H9 (cell line): Measurements from ENCODE around the gene NTMT1. TPM values are rescaled to one million over a fixed set of nuclear protein-coding genes. Genes with fewer than 3 reads are reported as not detected.

ENCODE experiments used
- DNase-seq: peaks from one replicate; pipeline ENCODE4 v3.0.0-alpha.2; 2017
- H2AFZ ChIP-seq: one replicate; pipeline ENCODE4 v1.6.1; 2013; ENCODE audit warnings: mild to moderate bottlenecking, low read length, control low read depth, moderate library complexity
- H2AK5ac ChIP-seq: 2 replicates; pipeline ENCODE4 v1.6.1; 2013; ENCODE audit warnings: low read length, control low read depth, mixed read lengths; ENCODE audit not compliant: insufficient read length
- H2BK120ac ChIP-seq: one replicate; pipeline ENCODE4 v1.6.1; 2013; ENCODE audit warnings: low read depth, mild to moderate bottlenecking, low read length, control low read depth, inconsistent platforms; ENCODE audit not compliant: poor library complexity, severe bottlenecking
- H2BK12ac ChIP-seq: 2 replicates; pipeline ENCODE4 v1.6.1; 2013; ENCODE audit warnings: low read length, control low read depth, mixed read lengths, low read depth; ENCODE audit not compliant: insufficient read length
- H2BK15ac ChIP-seq: 2 replicates; pipeline ENCODE4 v1.6.1; 2013; ENCODE audit warnings: low read depth, low read length, control low read depth
- H2BK20ac ChIP-seq: one replicate; pipeline ENCODE4 v1.6.1; 2013; ENCODE audit warnings: low read depth, mild to moderate bottlenecking, low read length, control low read depth, inconsistent platforms; ENCODE audit not compliant: poor library complexity, severe bottlenecking
- H2BK5ac ChIP-seq: 2 replicates; pipeline ENCODE4 v1.6.1; 2013; ENCODE audit warnings: low read length, control low read depth, mixed read lengths; ENCODE audit not compliant: insufficient read length
- H3K14ac ChIP-seq: 2 replicates; pipeline ENCODE4 v1.6.1; 2013; ENCODE audit warnings: low read length, control low read depth; ENCODE audit not compliant: insufficient read depth
- H3K18ac ChIP-seq: 2 replicates; pipeline ENCODE4 v1.6.1; 2013; ENCODE audit warnings: low read depth, mild to moderate bottlenecking, mixed read lengths, low read length, control low read depth; ENCODE audit not compliant: insufficient read length
- H3K23ac ChIP-seq: 2 replicates; pipeline ENCODE4 v1.6.1; 2013; ENCODE audit warnings: low read length, control low read depth, mixed read lengths, low read depth; ENCODE audit not compliant: insufficient read length
- H3K23me2 ChIP-seq: 2 replicates; pipeline ENCODE4 v1.6.1; 2013; ENCODE audit warnings: low read depth, mild to moderate bottlenecking, mixed read lengths, low read length, control low read depth; ENCODE audit not compliant: insufficient read length, poor library complexity, severe bottlenecking
- H3K27ac ChIP-seq: 2 replicates; pipeline ENCODE4 v1.5.1; 2013; ENCODE audit warnings: low read length, control low read depth, mixed read lengths, low read depth; ENCODE audit not compliant: insufficient read length
- H3K27me3 ChIP-seq: 2 replicates; pipeline ENCODE4 v1.6.1; 2013; ENCODE audit warnings: low read length, control low read depth, inconsistent platforms; ENCODE audit not compliant: insufficient read depth
- H3K4ac ChIP-seq: 2 replicates; pipeline ENCODE4 v1.6.1; 2013; ENCODE audit warnings: low read depth, mild to moderate bottlenecking, control low read depth, inconsistent platforms, low read length, moderate library complexity
- H3K4me1 ChIP-seq: 2 replicates; pipeline ENCODE4 v1.6.1; 2013; ENCODE audit warnings: low read length, control low read depth, inconsistent platforms; ENCODE audit not compliant: insufficient read depth
- H3K4me2 ChIP-seq: 2 replicates; pipeline ENCODE4 v1.6.1; 2013; ENCODE audit warnings: low read length, control low read depth, mixed read lengths; ENCODE audit not compliant: insufficient read length, insufficient read depth
- H3K56ac ChIP-seq: 2 replicates; pipeline ENCODE4 v1.6.1; 2013; ENCODE audit warnings: low read depth, mild to moderate bottlenecking, mixed read lengths, low read length, control low read depth; ENCODE audit not compliant: insufficient read length
- H3K79me1 ChIP-seq: 2 replicates; pipeline ENCODE4 v1.6.1; 2013; ENCODE audit warnings: low read depth, mild to moderate bottlenecking, moderate library complexity, low read length, control low read depth, inconsistent platforms; ENCODE audit not compliant: insufficient read depth, poor library complexity, severe bottlenecking
- H3K79me2 ChIP-seq: 2 replicates; pipeline ENCODE4 v1.6.1; 2013; ENCODE audit warnings: low read length, control low read depth, inconsistent platforms; ENCODE audit not compliant: insufficient read depth
- H3K9ac ChIP-seq: 2 replicates; pipeline ENCODE4 v1.6.1; 2013; ENCODE audit warnings: low read length, control low read depth, mixed read lengths; ENCODE audit not compliant: insufficient read length; ENCODE audit errors: extremely low read depth
- H3K9me3 ChIP-seq: one replicate; pipeline ENCODE4 v1.6.1; 2013; ENCODE audit warnings: low read depth, low read length, inconsistent platforms; ENCODE audit not compliant: control insufficient read depth
- H3T11ph ChIP-seq: one replicate; pipeline ENCODE4 v1.6.1; 2013; ENCODE audit warnings: mild to moderate bottlenecking, low read length, control low read depth, inconsistent platforms
- H4K20me1 ChIP-seq: one replicate; pipeline ENCODE4 v1.6.1; 2013; ENCODE audit not compliant: control insufficient read depth, insufficient read length, insufficient read depth
- H4K5ac ChIP-seq: 2 replicates; pipeline ENCODE4 v1.6.1; 2013; ENCODE audit warnings: low read depth, mild to moderate bottlenecking, mixed read lengths, low read length, control low read depth; ENCODE audit not compliant: insufficient read length
- H4K8ac ChIP-seq: replicated peaks from 2 replicates; pipeline ENCODE4 v1.6.1; 2013; ENCODE audit warnings: low read length, control low read depth, mixed read lengths, low read depth; ENCODE audit not compliant: insufficient read length
- H4K91ac ChIP-seq: 2 replicates; pipeline ENCODE4 v1.6.1; 2013; ENCODE audit warnings: low read depth, mild to moderate bottlenecking, moderate library complexity, mixed read lengths, low read length, control low read depth; ENCODE audit not compliant: insufficient read length
- H3K27ac Mint-ChIP-seq, 3 experiments: 2 replicates in 2 of 3; 3 replicates in 1 of 3; pipeline ENCODE4 v1.8.0; 2020 to 2021; ENCODE audit warnings: mixed read lengths in 3 of 3, mild to moderate bottlenecking in 1 of 3, moderate library complexity in 1 of 3
- H3K27me3 Mint-ChIP-seq: 2 replicates; pipeline ENCODE4 v1.8.0; 2021; ENCODE audit warnings: low read depth, mild to moderate bottlenecking, moderate library complexity, mixed read lengths
- H3K36me3 Mint-ChIP-seq, 3 experiments: 2 replicates in 2 of 3; 3 replicates in 1 of 3; pipeline ENCODE4 v1.8.0; 2020 to 2021; ENCODE audit warnings: low read depth in 3 of 3, mixed read lengths in 3 of 3; ENCODE audit not compliant: insufficient read depth in 1 of 3
- H3K4me1 Mint-ChIP-seq, 2 experiments: 2 replicates each; pipeline ENCODE4 v1.8.0; 2020; ENCODE audit warnings: mixed read lengths in 2 of 2
- H3K4me3 Mint-ChIP-seq, 2 experiments: 2 replicates in 1 of 2; 3 replicates in 1 of 2; pipeline ENCODE4 v1.8.0; 2020 to 2021; ENCODE audit warnings: mild to moderate bottlenecking in 2 of 2, mixed read lengths in 2 of 2, moderate library complexity in 1 of 2
- H3K9me3 Mint-ChIP-seq, 2 experiments: 2 replicates in 1 of 2; 3 replicates in 1 of 2; pipeline ENCODE4 v1.8.0; 2020; ENCODE audit warnings: mild to moderate bottlenecking in 2 of 2, mixed read lengths in 2 of 2, moderate library complexity in 1 of 2
- CTCF ChIP-seq: fragments of 200-600 bp; sonication (generic); conservative IDR thresholded peaks from 3 replicates; pipeline ENCODE4 v1.8.0; 2021; ENCODE audit warnings: antibody characterized with exemption, mild to moderate bottlenecking
- WGBS: extraction: QIAGEN DNeasy Blood & Tissue Kit; methylation state at CpG from one replicate; pipeline ENCODE4 v1.1.7; 2013; ENCODE audit warnings: missing lambda C conversion rate, low lambda C conversion rate, mixed read lengths; ENCODE audit not compliant: insufficient read length; ENCODE audit errors: extremely low coverage; 5-methylcytosine and 5-hydroxymethylcytosine counted together
- total RNA-seq: library from RNA; stranded (reverse); gene quantifications from 2 replicates; pipeline ENCODE4 v1.2.1, GENCODE V29; 2021

NTMT1 gene
- total RNA-seq, 1 experiment from 2014 or later: 57.9 TPM

- Histone ChIP-seq H2BK20ac (no peak overlapping the region), H3K4me2 (no peak overlapping the region), H4K8ac (no peak overlapping the region), H2AK5ac (no peak overlapping the region), H2BK5ac (no peak overlapping the region), H3K27me3 (no peaks in the 10 kb centered on the region), H3K9me3 (no peaks in the 10 kb centered on the region), H2BK12ac (no peak overlapping the region), H2BK120ac (no peak overlapping the region), H2BK15ac (no peak overlapping the region), H3K4ac (no peak overlapping the region), H3K79me1 (no peaks in the 10 kb centered on the region), H3K4me1 (peaks cover 5% of the 10 kb centered on the region; the same call in 1 of the 2 replicates), H4K91ac (no peak overlapping the region), H3K79me2 (no peaks in the 10 kb centered on the region), H3T11ph (no peak overlapping the region), H2AFZ (no peak overlapping the region), H3K14ac (no peak overlapping the region), H4K5ac (no peak overlapping the region), H3K27ac (no peak overlapping the region), H3K18ac (no peak overlapping the region), H3K23ac (no peak overlapping the region), H3K23me2 (no peaks in the 10 kb centered on the region), H4K20me1 (no peaks in the 10 kb centered on the region), H3K9ac (no peak overlapping the region), H3K56ac (no peak overlapping the region)
- Mint-ChIP-seq H3K4me1 (peaks cover 27 to 36% of the 10 kb centered on the region in 2 experiments), H3K27me3 (peaks cover 10% of the 10 kb centered on the region), H3K27ac (no peak overlapping the region), H3K9me3 (no peaks in the 10 kb centered on the region; a peak in 1 of 5 replicates), H3K4me3 (no peak overlapping the region), H3K36me3 (no peaks in the 10 kb centered on the region)
- TF ChIP-seq CTCF: no peak
- no peak for DNase-seq
- WGBS: no CpG with 5 or more reads among the region's 12 CpGs
These were observed 21.8 kb upstream of the NTMT1 start for GRCh38 chr9:129604056-129604765.
